ENCODE measurements around the gene RPS19BP1.
"Not testable (repeated sequence)": the region's sequence is repeated elsewhere in the genome, so short reads cannot be mapped to it uniquely, and the experiment has no call there.

RPS19BP1 gene

DNA sequence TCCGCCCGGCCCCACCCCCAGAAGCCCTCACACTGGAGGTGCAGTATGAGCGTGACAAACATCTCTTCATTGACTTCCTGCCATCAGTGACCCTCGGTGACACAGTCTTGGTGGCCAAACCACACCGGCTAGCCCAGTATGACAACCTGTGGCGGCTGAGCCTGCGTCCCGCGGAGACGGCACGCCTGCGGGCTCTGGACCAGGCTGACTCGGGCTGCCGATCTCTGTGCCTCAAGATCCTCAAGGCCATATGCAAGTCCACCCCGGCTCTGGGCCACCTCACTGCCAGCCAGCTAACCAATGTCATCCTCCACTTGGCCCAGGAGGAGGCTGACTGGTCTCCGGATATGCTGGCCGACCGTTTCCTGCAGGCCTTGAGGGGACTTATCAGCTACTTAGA, 18.8 kb downstream of the RPS19BP1 start:
- no peak for DNase-seq (ENCODE audit: low read depth)

DNA sequence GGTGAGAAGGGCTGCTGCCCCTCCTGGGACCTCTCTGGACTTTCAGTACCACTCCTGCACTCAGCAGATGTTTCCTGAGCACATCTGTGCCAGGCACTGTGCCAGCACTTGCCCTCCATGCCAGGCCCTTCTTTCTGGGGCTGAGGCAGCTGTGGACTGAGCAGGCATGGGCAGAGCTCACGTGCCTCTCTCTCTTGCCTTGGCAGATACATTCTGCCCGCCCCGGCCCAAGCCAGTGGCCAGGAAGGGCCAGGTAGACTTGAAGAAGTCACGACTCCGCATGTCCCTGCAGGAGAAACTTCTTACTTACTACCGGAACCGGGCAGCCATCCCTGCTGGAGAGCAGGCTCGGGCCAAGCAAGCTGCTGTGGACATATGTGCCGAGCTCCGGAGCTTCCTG, 20.5 kb downstream of the RPS19BP1 start:
- DNase-seq (ENCODE audit: low read depth), result no peak

DNA sequence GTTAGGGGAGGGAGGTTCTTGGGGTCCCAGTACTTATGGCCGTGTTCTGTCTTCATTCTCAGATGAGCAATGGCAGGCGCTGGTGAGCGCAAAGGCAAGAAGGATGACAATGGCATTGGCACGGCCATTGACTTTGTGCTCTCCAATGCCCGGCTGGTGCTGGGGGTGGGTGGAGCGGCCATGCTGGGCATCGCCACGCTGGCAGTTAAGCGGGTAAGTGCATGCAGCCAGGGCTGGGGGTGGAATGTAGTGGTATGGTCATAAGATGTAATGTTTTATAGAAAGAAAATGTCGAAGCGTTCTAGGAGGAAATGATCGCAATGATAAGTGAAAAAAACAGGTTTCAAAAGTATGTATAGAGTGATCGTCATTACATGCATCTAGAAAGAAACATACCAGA, 21.3 kb downstream of the RPS19BP1 start:
- DNase-seq (ENCODE audit: low read depth), result no peak

DNA sequence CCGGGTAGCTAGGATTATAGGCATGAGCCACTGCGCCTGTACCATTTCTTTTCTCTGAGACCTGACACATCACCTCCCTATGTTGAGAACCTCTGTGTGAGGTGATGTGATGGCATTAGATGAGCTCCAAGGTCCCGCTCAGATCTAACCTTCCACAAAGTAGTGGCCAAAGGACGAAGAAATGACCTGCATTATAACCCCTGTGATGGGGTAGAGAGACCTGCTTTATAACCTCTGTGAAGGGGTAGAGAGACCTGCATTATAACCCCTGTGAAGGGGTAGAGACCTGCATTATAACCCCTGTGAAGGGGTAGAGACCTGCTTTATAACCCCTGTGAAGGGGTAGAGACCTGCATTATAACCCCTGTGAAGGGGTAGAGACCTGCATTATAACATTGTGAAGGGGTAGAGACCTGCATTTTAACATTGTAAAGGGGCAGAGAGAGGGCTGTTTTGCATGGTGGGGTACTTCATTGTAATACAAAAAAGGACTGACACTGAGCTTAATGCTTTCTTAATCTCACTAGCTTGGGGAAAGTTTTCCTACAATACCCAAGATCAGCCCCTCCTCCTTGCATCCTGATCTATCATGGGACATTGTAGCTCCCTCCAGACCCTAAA, 21.9 kb downstream of the RPS19BP1 start:
- DNase-seq (ENCODE audit: low read depth), result no peak

DNA sequence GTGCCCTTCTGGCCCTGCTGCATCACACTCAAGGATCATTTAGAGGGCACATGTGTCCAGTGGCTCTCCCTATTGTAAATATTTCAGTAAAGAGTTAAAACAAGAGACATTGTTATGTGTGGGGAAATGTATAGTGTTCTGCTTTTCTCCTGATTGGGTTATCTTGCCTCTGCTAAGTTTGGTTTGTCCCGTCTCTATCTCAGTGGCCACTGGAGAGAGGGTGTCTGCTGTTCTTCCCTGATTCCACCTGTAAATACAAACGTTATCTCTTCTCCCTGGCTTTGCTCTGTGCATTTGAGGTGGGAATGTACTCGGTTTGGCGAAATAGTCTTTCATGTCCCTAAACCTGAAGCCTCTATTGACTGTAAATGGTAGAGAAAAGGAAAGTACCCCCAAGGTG, 24.2 kb downstream of the RPS19BP1 start:
- no peak for DNase-seq (ENCODE audit: low read depth)

DNA sequence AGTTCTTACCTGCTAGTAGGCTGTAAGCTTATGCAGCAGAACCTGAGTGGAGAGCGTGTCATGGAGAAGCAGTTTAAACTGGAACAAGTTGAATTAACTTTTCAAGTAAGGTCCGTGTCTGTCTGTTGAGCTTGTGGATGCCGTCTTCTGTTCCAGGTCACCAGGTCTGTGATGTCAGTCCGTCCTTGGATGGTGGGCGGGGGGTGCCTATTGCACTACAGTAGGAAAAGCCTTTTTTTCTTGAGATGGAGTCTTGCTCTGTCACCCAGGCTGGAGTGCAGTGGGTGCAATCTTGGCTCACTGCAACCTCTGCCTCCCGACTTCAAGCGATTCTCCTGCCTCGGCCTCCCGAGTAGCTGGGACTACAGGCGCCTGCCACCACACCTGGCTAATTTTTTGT, 25.5 kb downstream of the RPS19BP1 start:
- DNase-seq (ENCODE audit: low read depth), result not testable (repeated sequence)

DNA sequence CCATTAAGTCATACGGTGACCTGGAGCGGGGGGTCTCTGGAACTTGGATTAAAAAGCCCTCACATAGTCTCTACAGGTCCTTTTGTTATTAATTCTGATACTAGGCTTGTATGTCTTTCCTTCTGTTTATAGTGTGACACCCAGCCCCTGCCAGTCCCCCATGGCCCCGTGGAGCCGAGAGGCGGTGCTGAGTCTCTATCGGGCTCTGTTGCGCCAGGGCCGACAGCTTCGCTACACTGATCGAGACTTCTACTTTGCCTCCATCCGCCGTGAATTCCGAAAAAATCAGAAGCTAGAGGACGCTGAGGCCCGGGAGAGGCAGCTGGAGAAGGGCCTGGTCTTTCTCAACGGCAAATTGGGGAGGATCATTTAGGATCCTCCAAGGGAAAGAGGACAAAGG, 28.5 kb downstream of the RPS19BP1 start:
- no peak for DNase-seq (ENCODE audit: low read depth)

DNA sequence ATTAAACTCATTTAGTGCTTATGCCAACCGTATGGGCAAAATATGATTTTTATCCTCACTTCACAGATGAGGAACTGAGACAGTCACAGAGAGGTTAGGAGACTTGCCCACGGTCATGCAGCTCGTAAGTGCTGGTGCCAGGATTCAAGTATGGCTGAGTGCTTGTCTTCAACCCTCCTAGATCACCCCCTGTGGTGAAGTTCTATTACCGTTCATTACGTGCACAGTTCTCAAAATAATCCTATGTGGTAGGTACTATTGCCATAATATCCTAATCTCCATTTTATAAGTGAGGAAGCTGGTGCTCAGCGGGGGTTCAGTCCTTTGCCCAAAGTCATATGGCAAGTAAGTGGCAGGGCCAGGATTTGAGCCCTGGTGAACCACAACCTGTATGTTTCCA, 28.9 kb downstream of the RPS19BP1 start:
- no peak for DNase-seq (ENCODE audit: low read depth)

DNA sequence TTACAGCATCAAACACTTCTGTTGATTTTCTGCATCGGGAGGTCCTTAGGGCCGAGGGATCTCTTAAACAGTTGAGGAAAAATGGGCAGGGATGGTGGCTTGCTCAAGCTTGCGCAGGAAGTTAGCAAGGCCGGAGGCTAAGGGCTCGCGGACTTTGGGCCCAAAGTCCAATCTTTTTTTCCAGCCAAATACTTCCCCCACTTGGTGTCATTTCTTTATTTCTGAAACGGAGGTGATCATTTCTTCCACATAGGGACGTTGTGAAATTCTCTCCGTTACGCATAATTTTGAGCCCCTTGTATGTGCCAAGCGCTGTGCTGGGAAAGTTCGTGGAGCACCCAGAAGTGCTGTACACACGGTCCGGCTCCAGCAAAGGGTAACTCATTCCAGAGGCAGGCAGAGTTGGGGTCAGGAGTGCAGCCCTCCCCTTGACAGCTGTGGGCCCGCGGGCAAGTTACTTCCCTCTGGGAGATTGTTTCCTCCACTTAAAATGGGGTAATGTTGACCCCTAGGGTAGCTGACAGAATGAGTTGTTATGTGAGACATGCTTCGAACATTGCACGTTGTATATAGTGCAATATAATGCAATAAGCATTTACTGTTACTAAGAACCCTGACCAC, 29.6 kb downstream of the RPS19BP1 start:
- DNase-seq (ENCODE audit: low read depth), result no peak

DNA sequence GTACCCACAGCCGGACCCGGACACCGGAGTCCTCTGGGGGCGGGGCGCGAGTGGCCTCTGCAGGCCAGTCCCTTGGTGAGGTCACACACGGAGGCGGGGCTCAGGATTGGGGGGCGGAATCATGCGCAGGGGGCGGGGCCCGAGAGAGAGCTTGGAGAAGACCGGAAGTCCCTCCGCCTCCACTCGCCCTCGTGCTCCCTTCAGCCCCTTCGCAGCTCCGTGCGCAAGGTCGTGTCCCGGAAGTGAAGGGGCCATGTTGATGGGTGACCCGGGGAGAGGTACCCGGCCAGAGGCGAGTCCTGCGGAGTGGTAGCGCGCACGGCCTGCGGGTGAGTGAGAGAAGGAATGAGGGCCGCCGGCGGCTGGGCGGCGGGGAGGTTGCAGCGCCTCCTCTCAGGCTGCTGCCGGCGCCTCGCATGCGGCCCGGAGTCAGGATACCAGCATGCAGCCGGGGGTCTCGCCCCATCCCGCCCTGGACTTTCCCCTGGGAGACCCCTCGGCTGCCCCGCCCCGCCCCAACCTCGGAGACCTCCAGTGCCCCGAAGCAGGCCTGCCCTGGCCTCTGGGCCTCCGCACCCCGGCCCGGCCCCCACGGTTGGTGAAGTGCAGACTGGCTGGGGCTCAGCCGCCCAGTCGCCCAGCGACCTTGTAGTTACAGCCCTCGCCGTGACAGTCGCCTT, 30.3 kb downstream of the RPS19BP1 start, which contains the start of gene MIEF1:
Gene MIEF1, plus strand, starts transcription at position 182 of the 680 bp plus-strand sequence. CDS start 9,005 bp downstream, outside the sequence.
- peak; percentile 81 for DNase-seq (ENCODE audit: low read depth)

DNA sequence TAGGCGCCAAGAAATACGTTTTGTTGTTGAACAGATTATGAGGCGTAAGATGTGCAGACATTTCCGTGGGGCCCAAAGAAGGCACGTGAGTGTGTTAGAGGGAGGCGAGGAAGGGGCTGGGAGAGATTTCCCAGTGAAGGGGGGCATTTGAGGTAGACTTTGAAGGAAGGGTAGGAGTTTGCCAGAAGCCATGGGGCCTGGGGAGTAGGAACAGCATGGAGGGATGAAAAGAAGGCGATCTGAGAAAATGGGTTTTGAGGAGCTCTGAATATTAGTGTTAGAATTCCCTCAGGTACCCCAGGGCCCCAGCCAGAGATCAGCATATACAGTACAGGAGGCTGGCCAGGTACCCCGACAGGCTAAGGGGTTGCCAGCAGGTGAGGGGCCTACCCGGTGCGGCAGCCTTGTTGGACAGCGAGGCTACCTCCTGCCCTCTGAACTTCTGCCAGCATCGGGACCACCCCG, 30.9 kb downstream of the RPS19BP1 start:
- no peak for DNase-seq (ENCODE audit: low read depth)

DNA sequence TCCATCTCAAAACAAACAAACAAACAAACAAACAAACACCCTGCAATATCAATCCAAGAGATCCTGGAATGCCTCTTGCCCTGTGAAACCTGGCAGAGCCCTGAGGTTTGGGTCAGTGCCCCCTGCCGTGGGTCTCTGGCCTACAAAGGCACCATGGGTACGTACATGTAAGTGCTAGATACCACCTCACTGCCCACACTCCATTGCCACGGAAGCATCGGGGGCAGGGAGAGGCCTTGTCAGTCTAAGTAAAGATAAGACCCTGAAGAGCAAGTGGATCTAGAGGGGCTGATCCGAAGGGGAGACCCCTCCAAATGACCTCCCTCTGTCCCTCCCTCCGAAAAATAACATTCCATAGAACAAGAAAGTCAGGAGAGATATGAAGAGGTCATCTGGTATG, 32.4 kb downstream of the RPS19BP1 start:
- DNase-seq (ENCODE audit: low read depth), result no peak

DNA sequence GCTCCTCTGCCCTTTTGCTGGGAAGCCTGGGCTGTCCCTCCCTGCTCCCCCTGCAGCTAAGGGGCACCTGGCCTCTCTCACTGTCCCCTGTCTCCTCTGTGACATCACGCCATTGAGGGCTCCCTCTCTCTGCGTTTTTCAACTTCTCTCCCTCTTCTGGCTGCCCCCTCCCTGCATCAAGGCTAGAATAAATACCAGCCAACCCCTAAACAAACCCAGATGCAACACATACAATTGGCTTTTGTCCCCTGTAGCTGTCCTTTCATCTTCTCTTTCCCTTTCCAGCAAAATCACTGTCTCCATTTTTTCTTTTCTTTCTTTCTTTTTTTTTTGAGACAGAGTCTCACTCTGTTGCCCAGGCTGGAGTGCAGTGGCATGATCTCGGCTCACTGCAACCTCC, 33.7 kb downstream of the RPS19BP1 start:
- DNase-seq (ENCODE audit: low read depth), result no peak

DNA sequence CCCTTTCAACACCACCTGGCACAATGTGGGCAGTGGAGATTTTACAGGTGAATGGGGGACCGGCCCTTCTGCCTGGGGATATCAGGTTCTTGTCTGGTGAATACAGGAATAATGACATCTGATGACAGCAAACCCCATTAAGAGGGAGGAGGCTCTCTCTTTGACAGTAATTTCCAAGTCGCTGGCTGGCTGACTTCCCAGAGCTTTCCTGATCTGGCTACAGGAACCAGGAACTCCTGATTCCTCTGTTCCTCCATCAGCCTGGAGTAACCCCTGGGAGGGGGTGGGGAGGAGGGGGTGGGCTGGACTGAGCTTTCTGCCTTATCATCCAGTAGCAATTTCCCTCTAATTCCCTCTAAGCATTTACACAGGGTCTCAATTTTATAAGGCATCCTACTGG, 34.2 kb downstream of the RPS19BP1 start:
- DNase-seq (ENCODE audit: low read depth), result no peak

DNA sequence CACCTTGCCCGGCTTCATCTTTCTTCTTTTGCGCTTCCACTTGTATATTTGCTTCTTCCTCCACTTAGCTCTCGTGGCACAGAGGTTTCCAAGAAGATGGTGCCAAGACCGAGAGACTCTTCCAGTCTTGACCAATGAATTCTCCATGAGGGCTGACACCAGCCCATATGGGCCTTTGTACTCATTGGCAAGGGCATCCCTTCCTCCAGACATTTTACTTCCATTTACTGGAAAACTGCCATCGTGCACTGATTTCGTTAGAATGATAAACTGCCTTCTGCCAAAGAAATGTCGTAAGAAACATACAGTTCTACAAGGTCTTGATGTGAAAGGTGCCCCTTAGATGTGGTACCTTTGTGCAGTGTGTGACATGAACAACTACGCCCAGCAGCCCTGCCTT, 35.1 kb downstream of the RPS19BP1 start:
- DNase-seq (ENCODE audit: low read depth), result no peak

DNA sequence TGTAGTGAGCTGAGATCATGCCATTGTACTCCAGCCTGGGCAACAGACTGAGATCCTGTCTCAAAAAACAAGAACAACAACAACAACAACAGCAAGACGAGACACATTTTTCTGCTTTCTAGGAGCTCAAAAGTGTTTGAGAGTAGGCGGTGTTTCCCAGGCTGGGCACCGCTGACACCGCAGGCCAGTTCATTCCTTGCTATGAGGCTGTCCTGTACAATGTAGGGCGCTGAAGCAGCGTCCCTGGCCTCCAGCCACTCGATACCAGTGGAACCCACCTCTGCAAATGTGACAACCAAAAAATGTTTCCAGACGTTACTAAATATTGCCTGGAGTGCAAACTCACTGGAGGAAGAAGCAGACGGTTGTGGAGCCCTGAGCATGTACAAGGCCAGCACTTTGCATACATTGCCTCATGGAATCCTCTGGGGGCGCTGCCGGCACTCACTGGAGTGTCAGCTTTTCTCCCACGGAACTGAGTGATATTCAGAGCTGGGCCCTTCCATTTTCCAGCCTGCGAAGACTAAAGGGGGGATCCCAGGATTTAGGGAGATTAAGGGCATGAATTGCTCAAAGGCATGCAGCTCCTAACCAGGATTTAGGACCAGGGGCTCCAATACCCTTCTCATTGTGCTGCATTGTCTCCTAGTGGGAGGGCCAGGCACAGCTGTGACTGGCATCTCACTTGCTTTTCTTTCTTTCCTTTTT, 36.3 kb downstream of the RPS19BP1 start:
- DNase-seq (ENCODE audit: low read depth), result no peak

DNA sequence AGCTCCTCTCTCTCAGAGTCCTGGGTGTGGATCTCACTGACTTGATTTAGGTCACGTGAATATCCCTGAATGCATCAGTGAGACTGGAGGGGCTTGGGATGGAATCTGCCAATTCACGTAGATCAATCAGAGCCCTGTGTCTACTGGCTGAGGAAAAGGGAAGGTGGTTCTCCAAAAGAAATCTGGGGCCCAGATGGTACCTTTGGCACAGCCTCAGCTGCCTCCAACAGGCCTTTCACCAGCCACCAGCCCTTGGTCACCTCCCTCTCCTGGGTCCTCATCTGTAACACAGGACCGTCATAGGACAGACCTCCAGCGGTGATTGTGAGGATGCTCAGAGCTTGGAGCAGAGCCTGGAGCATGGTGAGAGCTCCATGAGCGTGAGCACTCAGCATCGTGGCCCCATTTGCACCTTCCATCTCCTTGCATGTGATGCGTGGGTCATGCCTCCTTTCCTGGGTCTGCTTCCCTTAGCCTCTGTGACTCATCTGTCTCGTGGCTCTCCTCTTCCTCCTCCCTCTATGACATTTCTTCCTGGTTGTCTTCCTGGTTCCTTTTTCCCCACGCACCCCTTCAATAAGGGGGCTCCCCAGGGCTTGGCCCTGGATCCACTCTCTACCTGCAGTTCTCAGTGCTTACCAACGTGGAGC, 38.0 kb downstream of the RPS19BP1 start:
- DNase-seq (ENCODE audit: low read depth), result no peak

DNA sequence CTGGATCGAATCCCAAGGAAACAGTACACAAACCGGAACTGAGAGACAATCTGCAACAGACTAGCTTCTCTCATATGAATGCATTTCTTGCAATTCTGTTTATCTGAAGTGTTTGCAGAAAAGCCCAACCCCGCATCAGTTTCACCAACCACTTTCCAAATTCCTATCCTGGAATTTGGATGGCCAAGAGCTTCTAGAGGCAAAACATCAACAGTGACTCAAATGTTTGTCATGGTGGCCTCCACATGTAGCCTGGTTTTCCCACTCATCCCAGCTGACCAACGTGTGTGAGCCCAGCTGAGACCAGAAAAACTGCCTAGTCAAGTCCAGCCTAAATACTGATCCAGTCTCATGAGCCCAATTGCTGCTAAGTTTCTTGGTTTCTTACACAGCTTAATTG, 38.8 kb downstream of the RPS19BP1 start:
- DNase-seq (ENCODE audit: low read depth), result no peak

DNA sequence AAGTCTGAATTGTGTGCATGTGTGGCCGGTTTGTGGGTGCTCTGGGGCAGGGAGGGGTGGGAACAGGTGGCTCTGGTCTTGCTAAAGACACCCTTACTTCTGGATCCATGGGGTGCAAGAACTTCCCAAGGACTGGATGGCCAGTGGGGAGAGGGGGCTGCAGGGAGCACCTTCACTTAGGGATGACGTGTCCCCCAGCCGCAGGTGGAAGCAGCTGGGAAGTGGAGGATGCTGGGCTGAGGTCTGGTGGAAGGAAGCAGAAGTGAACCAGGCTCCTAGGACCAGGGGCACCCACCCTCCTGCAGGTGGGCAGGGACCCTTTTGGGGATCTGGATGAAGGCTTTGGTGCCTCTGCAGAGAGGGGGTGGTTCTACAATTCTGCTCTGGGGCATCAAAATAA, 40.4 kb downstream of the RPS19BP1 start:
- no peak for DNase-seq (ENCODE audit: low read depth)

DNA sequence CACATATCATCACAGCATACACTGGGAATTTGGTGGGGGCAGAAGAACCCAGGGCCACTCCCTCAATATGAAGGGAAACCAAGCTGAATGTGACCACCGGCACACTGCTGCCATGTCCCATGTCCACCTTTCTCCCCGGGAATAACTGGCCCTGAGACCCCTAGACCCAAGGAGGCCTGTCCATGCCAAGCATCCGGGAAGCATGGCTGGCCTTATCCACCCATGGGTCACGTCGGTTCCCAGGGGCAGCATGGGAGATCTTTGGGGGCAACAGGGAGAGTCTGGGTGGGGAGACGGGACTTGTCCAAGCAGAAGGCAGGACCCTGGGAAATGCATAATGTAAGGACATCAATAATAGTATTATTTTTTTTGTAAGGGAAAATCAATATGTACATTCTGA, 40.9 kb downstream of the RPS19BP1 start:
- no peak for DNase-seq (ENCODE audit: low read depth)

DNA sequence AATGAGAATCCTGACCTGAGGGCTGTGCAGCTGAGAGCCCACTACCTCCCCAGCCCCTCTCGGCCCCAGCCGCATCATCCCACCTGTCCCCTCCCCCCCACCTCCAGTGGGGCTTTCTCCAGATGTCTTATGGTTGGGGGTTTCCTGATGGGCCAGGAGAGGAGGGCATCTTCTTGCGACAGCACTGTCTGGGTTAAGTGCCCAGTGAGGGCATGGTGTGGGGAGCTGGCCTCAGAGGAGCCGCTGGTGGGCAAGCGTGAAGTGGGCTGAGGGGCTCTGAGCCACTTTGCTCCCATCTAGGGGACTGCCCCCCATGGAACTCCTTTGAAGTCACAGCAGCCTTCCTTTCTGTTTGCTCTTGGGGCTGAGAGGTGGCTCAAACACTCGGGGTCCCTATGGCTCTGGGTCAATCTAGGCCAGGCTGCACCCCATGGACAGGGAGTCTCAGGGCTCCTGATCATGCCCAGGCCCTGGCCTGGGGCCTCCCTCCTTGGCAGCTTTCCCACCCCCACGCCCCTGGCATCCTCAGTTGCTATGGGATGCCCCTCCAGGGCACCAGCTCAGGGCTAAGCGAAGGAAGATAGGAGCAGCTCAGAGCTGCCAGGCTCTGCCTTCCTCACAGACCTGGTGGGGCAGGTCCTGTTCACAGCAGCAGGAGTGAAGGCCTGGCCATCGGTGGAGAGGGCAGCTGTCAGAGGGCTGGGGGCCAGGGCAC, 41.4 kb downstream of the RPS19BP1 start:
- no peak for DNase-seq (ENCODE audit: low read depth)
